LNCaP clone FGC (cell line): ENCODE data around the gene POLE.

Source experiments
- DNase-seq: peaks from one replicate; pipeline ENCODE4 v3.0.0-alpha.2; 2011; ENCODE audit warnings: low read depth
- H3K4me3 ChIP-seq: 2 replicates; pipeline ENCODE4 v1.5.1; 2011; ENCODE audit warnings: mild to moderate bottlenecking, low read depth, low read length, control low read depth
- TF ChIP-seq, protein P1 (sequence below): IDR thresholded peaks from 2 replicates; pipeline ENCODE4 v1.5.1; 2012; ENCODE audit warnings: mild to moderate bottlenecking; ENCODE audit not compliant: control insufficient read depth, insufficient read depth; ENCODE audit errors: extremely low read depth

The POLE gene

DNA sequence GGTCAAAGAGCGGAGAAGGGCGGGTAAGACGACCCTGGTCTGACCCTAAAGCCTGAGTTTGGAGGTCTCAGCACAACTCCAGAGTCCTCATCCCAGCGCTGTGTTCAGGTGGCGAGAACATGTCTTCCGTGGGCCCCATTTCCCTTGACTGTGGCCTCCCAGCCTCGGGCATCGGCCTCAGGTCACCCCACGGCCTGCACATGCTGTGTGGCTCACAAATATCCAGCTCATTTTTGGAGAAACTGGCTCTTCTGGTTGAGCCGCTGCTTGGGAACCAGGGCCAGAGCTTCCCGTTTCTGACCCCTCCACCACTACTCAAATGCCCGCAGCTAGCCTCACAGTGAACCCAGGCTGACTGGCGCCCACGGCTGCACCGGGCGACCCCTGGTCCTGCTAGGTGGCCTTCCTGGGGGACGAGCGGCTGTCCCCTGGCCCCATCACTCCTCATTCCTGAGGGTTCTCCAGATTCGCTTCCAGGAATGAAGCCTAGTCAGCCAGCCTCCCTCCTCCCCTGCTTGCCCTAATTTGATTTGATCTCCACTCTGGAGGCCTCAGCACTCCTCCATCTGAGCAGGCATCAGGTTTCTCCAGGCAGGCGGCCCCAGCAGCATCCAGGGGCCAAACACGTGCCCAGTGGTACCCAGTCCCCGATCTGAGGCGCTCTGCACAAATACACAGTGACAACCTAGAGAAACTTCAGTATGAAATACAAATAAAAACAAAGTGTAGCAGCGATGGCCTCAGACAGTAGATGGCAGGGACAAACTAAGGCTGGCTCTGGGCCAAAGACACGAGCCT, 63.9 kb downstream of the POLE start:
- TF ChIP-seq, protein P1, sequence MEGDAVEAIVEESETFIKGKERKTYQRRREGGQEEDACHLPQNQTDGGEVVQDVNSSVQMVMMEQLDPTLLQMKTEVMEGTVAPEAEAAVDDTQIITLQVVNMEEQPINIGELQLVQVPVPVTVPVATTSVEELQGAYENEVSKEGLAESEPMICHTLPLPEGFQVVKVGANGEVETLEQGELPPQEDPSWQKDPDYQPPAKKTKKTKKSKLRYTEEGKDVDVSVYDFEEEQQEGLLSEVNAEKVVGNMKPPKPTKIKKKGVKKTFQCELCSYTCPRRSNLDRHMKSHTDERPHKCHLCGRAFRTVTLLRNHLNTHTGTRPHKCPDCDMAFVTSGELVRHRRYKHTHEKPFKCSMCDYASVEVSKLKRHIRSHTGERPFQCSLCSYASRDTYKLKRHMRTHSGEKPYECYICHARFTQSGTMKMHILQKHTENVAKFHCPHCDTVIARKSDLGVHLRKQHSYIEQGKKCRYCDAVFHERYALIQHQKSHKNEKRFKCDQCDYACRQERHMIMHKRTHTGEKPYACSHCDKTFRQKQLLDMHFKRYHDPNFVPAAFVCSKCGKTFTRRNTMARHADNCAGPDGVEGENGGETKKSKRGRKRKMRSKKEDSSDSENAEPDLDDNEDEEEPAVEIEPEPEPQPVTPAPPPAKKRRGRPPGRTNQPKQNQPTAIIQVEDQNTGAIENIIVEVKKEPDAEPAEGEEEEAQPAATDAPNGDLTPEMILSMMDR, result no peak
- H3K4me3 ChIP-seq, result no peak overlapping the region
- peak; percentile 66 for DNase-seq

GRCh38 chr12:132622437-132623071, 64.6 kb downstream of the POLE start:
- no peak for DNase-seq
- TF ChIP-seq, protein P1, result no peak
- H3K4me3 ChIP-seq, result no peak overlapping the region

DNA sequence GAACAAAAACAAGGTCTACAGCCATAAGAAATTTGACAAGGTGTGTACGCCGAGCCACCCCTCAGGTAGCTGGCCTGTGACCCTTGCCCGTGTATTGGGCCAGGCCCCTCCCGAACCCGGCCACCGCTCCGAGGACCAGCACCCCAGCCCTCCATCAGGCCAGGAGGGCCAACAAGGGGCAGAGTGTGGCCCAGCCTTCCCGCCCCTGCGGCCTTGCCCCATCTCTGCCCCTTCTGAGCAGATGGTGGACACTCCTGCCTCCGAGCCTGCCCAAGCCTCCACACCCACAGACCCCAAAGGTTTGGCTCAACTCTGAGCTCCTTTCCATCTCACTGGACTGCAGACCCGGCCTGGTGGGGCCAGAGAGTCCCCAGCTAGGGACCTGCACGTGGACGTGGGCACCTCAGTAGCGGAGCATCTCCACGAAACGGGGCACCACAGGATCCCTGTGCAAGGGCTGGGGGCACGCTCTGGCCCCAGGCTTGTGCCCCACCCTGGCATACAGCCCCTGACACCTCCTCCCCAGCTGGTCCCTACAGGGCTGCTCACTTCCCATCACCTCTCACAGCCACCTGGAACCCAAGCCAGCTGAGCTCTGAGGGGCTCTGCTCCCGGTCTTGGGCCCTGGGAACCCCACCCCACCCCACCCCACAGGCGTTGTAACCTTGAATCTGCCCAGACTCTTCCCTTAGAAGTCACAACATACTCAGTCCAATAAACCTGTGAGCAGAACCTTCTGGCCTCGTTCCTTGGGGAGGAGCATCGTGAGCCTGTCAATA, 65.3 kb downstream of the POLE start:
- TF ChIP-seq, protein P1, result no peak
- DNase-seq, result no peak
- H3K4me3 ChIP-seq, result no peak overlapping the region

GRCh38 chr12:132620899-132621656, 66.1 kb downstream of the POLE start:
- TF ChIP-seq, protein P1, result no peak
- no peak overlapping the region for H3K4me3 ChIP-seq
- no peak for DNase-seq

GRCh38 chr12:132620113-132620898, 66.8 kb downstream of the POLE start:
- no peak for DNase-seq
- H3K4me3 ChIP-seq, result no peak overlapping the region
- TF ChIP-seq, protein P1, result no peak
